ENCODE measurements around the gene FBXO24. TPM values are rescaled to one million over a fixed set of nuclear protein-coding genes. Genes with fewer than 3 reads are reported as not detected.

FBXO24 gene
- total RNA-seq, 1 experiment from 2014 or later, result 0.66 TPM

GRCh38 chr7:100630066-100630465 lies 43.9 kb downstream of the FBXO24 start:
- DNase-seq, result no peak
- CTCF ChIA-PET, result interaction anchor here (1.0 kb wide), 1 partner anchor 18 kb away, joined by 4 read pairs; the partner anchor contains the start of gene MOSPD3
- Mint-ChIP-seq H3K36me3 (ENCODE audit: insufficient read depth, unreplicated experiment) (peaks cover 16% of the 10 kb centered on the region), H3K27ac (ENCODE audit: unreplicated experiment) (no peak overlapping the region), H3K27me3 (ENCODE audit: unreplicated experiment) (no peaks in the 10 kb centered on the region), H3K9me3 (ENCODE audit: low read depth, unreplicated experiment) (no peaks in the 10 kb centered on the region), H3K4me1 (ENCODE audit: low read depth, unreplicated experiment) (no peaks in the 10 kb centered on the region), H3K4me3 (ENCODE audit: low read depth, unreplicated experiment) (no peak overlapping the region)
- intact Hi-C loops (cut with micrococcal nuclease; ENCODE audit: unreplicated experiment), result no loop called here
- TF ChIP-seq, protein P1, sequence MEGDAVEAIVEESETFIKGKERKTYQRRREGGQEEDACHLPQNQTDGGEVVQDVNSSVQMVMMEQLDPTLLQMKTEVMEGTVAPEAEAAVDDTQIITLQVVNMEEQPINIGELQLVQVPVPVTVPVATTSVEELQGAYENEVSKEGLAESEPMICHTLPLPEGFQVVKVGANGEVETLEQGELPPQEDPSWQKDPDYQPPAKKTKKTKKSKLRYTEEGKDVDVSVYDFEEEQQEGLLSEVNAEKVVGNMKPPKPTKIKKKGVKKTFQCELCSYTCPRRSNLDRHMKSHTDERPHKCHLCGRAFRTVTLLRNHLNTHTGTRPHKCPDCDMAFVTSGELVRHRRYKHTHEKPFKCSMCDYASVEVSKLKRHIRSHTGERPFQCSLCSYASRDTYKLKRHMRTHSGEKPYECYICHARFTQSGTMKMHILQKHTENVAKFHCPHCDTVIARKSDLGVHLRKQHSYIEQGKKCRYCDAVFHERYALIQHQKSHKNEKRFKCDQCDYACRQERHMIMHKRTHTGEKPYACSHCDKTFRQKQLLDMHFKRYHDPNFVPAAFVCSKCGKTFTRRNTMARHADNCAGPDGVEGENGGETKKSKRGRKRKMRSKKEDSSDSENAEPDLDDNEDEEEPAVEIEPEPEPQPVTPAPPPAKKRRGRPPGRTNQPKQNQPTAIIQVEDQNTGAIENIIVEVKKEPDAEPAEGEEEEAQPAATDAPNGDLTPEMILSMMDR (IDR thresholded peaks at IDR 0.05; ENCODE audit: unreplicated experiment), result no peak
- no TSS peak for BruUV-seq (replicated peaks)

DNA sequence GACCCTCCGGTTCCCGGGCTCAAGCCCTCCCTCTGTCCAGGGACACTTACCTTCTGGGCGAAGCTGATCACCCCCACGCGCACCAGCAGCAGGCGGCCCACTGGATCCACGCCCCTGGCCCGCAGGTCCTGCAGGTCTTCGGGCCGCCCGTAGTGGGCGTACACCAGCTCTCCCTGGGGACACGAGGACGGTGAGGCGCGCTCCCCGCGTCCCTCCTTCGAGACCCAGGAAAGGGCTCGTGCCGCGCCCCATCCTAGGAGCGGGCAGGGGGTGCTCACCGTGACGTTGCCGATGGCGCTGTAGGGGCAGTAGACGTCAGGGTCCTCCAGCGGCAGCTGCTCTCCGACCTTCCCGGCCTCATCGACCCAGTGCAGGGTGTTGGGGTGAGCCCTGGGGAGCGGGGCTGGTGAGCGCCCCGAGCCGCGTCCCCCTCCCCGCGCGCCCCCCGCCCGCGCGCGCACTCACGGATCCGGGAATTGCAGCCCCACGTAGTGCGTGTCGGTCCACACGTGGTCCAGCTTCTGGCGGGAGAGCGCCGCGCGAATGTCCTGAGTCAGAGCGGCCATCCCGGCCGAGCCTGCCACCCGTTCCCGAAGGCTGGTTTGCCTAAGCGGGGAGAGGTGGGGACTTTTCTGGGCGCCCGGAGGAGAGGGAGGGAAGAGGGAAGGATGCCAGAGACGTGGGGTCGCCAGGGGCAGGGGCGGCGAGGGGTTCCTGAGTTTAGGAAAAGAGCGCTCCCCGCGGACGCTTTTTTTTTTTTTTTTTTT lies 47.0 kb downstream of the FBXO24 start:
- Mint-ChIP-seq H3K4me3 (ENCODE audit: low read depth, unreplicated experiment) (peak overlapping the region; percentile 63), H3K9me3 (ENCODE audit: low read depth, unreplicated experiment) (no peaks in the 10 kb centered on the region), H3K27ac (ENCODE audit: unreplicated experiment) (no peak overlapping the region), H3K4me1 (ENCODE audit: low read depth, unreplicated experiment) (no peaks in the 10 kb centered on the region), H3K36me3 (ENCODE audit: insufficient read depth, unreplicated experiment) (peaks cover 16% of the 10 kb centered on the region), H3K27me3 (ENCODE audit: unreplicated experiment) (no peaks in the 10 kb centered on the region)
- CTCF ChIA-PET, result interaction anchor here (0.5 to 1.3 kb wide), 6 partner anchors 14 to 74 kb away, joined by 3 to 7 read pairs (median 4); partner anchors contain the start of genes FBXO24, LRCH4, MOSPD3 and POP7
- DNase-seq, result peak; percentile 60
- BruUV-seq (replicated peaks), result no TSS peak
- intact Hi-C loops (cut with micrococcal nuclease; ENCODE audit: unreplicated experiment), result no loop called here
- TF ChIP-seq, protein P1 (IDR thresholded peaks at IDR 0.05; ENCODE audit: unreplicated experiment), result peak; percentile 17

GRCh38 chr7:100639995-100640516 lies 53.9 kb downstream of the FBXO24 start:
- H3K27me3 Mint-ChIP-seq (ENCODE audit: unreplicated experiment), result peaks cover 32% of the 10 kb centered on the region
- no peaks in the 10 kb centered on the region for H3K4me1 Mint-ChIP-seq (ENCODE audit: low read depth, unreplicated experiment)
- no TSS peak for BruUV-seq (replicated peaks)
- CTCF ChIA-PET, result no interaction called here
- no peak overlapping the region for H3K27ac Mint-ChIP-seq (ENCODE audit: unreplicated experiment)
- intact Hi-C loops (cut with micrococcal nuclease; ENCODE audit: unreplicated experiment), result no loop called here
- no peak overlapping the region for H3K4me3 Mint-ChIP-seq (ENCODE audit: low read depth, unreplicated experiment)
- H3K36me3 Mint-ChIP-seq (ENCODE audit: insufficient read depth, unreplicated experiment), result no peaks in the 10 kb centered on the region
- TF ChIP-seq, protein P1 (IDR thresholded peaks at IDR 0.05; ENCODE audit: unreplicated experiment), result no peak
- no peak for DNase-seq
- H3K9me3 Mint-ChIP-seq (ENCODE audit: low read depth, unreplicated experiment), result no peaks in the 10 kb centered on the region

DNA sequence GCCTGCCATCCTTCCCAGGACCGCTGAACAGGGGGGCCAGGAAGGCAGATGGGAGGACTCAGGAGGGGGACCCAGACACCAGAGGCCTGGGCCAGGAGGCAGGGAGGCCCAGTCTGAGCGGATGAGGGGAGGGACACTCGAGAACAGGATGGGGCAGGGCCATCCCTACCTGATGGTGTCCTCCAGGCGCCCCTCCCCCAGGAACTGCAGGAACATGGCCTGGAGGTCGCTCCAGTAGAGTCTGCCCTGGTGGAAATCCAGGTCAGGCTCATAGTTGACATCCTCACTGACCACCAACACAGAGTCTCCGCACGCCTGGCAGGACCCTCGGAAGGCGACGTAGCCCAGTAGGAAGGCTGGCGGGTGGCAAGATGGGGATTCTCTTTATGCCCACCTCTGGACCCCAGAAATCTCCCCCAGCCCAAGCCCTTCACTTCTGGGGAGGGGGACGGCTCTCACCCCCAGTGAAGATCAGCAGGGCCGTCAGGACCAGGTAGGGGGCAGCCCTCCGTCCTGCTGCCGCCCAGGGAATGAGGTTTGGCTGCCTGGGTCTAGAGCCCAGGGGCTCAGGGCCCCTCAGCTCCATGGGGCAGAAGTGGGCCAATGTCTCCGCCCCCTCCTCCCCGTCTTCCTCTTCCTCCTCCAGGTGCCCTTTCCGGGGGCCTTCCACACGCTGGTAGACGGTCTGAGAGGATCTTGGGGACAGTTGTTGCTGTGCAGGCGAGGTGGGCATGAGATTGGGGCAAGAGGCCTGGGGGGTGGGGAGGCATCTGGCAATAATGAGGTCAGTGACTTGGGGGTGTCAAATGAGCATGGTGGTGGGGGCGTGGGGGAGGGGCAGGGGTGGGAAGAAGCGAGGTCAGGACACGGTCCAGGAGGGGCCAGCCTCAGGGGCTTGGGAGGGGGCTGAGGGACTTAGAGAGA lies 54.7 kb downstream of the FBXO24 start:
- intact Hi-C loops (cut with micrococcal nuclease; ENCODE audit: unreplicated experiment), result no loop called here
- peaks cover 39% of the 10 kb centered on the region for H3K27me3 Mint-ChIP-seq (ENCODE audit: unreplicated experiment)
- no peak overlapping the region for H3K4me3 Mint-ChIP-seq (ENCODE audit: low read depth, unreplicated experiment)
- CTCF ChIA-PET, result no interaction called here
- no peak for DNase-seq
- BruUV-seq (replicated peaks), result no TSS peak
- no peaks in the 10 kb centered on the region for H3K4me1 Mint-ChIP-seq (ENCODE audit: low read depth, unreplicated experiment)
- no peaks in the 10 kb centered on the region for H3K36me3 Mint-ChIP-seq (ENCODE audit: insufficient read depth, unreplicated experiment)
- TF ChIP-seq, protein P1 (IDR thresholded peaks at IDR 0.05; ENCODE audit: unreplicated experiment), result no peak
- no peak overlapping the region for H3K27ac Mint-ChIP-seq (ENCODE audit: unreplicated experiment)
- H3K9me3 Mint-ChIP-seq (ENCODE audit: low read depth, unreplicated experiment), result no peaks in the 10 kb centered on the region

Data from Calu3 (cell line).